Tibial nerve (tissue), 4 donors: ENCODE data around the gene ABHD8. TPM values are rescaled to one million over a fixed set of nuclear protein-coding genes. Genes with fewer than 3 reads are reported as not detected.

Experiments
- DNase-seq, 2 donors: peaks; one replicate each; pipeline ENCODE4 v3.0.0-alpha.2; 2019; ENCODE audit warnings: low spot score in 2 of 2
- H3K27ac ChIP-seq, 4 donors: fragments of 200-600 bp; sonication (generic) in 3 of 4; one replicate each; pipeline ENCODE4 v1.5.1; 2017 to 2019; ENCODE audit warnings: mild to moderate bottlenecking in 1 of 4
- H3K27me3 ChIP-seq, 2 donors: fragments of 200-600 bp; sonication (generic) in 1 of 2; one replicate each; pipeline versions ENCODE4 v1.5.1 to v1.6.0; 2017 to 2019
- H3K36me3 ChIP-seq, 3 donors: fragments of 200-600 bp; sonication (generic); one replicate each; pipeline ENCODE4 v1.5.1; 2018 to 2019
- H3K4me1 ChIP-seq, 4 donors: fragments of 200-600 bp; sonication (generic) in 3 of 4; one replicate each; pipeline ENCODE4 v1.5.1; 2017 to 2019
- H3K4me3 ChIP-seq, 4 donors: fragments of 200-600 bp; sonication (generic) in 3 of 4; one replicate each; pipeline ENCODE4 v1.5.1; 2017 to 2019; ENCODE audit warnings: mild to moderate bottlenecking in 1 of 4, moderate library complexity in 1 of 4
- H3K9me3 ChIP-seq, 4 donors: fragments of 200-600 bp; sonication (generic) in 3 of 4; one replicate each; pipeline ENCODE4 v1.5.1; 2017 to 2019
- EP300 ChIP-seq, 2 donors: sonication (generic); formaldehyde crosslinking; IDR thresholded peaks; one replicate each; pipeline ENCODE4 v1.6.1; 2017; ENCODE audit warnings: antibody characterized with exemption in 2 of 2, mild to moderate bottlenecking in 1 of 2
- POLR2A ChIP-seq, 2 donors: fragments of 450-650 bp; IDR thresholded peaks; one replicate each; pipeline ENCODE4 v1.6.1; 2017; ENCODE audit warnings: antibody characterized with exemption in 2 of 2, mild to moderate bottlenecking in 2 of 2, moderate library complexity in 2 of 2
- WGBS, 2 donors: methylation state at CpG; one replicate each; pipeline ENCODE4 v1.1.5; 2018; 5-methylcytosine and 5-hydroxymethylcytosine counted together
- total RNA-seq, 4 donors: library from RNA; depleted of rRNA; stranded (reverse); fragments of >200 nt; gene quantifications; one replicate each; pipeline ENCODE4 v1.1.0, GENCODE V29; 2016
- TF ChIP-seq, protein P1 (sequence below), 5 experiments: fragments of 200-600 bp in 3 of 5; fragments of 450-650 bp in 2 of 5; sonication (generic) in 3 of 5; IDR thresholded peaks; one replicate each; pipeline ENCODE4 v1.5.1; 2016 to 2019; ENCODE audit warnings: antibody characterized with exemption in 5 of 5, mild to moderate bottlenecking in 3 of 5, moderate library complexity in 2 of 5

ABHD8 gene
- total RNA-seq, 4 donors from 2014 or later: 15.7 to 22.9 (median 19.9) TPM

DNA sequence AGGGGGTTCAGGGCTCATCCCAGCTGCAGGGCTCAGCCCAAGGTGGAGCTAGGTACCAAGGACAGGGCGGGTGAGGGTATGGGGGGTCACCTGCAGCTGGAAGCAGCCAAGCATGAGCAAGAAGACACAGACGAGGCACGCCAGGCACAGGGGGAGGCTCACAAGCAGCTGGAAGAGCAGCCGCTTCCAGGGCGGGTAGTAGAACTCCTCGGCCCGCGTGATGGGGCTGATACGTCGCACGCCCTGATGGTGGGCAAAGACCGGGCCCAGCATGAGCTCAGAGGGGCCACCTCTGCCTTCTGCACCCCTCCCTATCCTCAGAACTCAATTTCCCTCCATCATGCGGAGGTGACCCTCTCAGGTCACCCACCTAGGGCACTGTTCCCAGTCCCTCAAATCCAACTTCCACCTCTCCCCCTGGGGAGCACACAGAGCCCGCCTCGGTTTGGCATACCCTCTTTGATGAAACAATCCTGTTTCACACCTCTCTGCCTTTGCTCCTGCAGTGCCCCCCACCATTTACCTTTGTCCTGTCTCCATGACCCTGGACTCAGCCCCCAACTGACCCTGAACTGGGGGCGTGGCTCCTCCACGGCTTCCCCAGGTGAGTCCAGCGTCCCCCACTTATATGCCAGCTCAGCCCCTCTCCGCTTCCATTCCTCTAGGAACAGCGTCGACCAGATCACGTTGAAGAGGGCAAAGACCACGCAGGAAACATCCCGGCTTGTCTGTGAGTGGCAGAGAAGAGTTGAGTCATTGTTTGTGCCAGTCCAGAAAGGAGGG is 27.2 kb upstream of the ABHD8 start:
- 91 to 93% methylated on average over 24 of the region's 24 CpGs for WGBS, 2 donors
- DNase-seq: no peak
- Histone ChIP-seq H3K9me3 (no peaks in the 10 kb centered on the region), H3K27me3 (no peaks in the 10 kb centered on the region), H3K4me1 (peaks cover 0 to 67% (median 22%) of the 10 kb centered on the region in 4 donors), H3K36me3 (peaks cover 0 to 54% (median 0%) of the 10 kb centered on the region in 3 donors), H3K4me3 (no peak overlapping the region), H3K27ac (no peak overlapping the region)
- TF ChIP-seq, protein P1, sequence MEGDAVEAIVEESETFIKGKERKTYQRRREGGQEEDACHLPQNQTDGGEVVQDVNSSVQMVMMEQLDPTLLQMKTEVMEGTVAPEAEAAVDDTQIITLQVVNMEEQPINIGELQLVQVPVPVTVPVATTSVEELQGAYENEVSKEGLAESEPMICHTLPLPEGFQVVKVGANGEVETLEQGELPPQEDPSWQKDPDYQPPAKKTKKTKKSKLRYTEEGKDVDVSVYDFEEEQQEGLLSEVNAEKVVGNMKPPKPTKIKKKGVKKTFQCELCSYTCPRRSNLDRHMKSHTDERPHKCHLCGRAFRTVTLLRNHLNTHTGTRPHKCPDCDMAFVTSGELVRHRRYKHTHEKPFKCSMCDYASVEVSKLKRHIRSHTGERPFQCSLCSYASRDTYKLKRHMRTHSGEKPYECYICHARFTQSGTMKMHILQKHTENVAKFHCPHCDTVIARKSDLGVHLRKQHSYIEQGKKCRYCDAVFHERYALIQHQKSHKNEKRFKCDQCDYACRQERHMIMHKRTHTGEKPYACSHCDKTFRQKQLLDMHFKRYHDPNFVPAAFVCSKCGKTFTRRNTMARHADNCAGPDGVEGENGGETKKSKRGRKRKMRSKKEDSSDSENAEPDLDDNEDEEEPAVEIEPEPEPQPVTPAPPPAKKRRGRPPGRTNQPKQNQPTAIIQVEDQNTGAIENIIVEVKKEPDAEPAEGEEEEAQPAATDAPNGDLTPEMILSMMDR (IDR thresholded peaks at IDR 0.05): no peak
- no peak for TF ChIP-seq EP300 (IDR thresholded peaks at IDR 0.05)
- no peak for TF ChIP-seq POLR2A (IDR thresholded peaks at IDR 0.05)

DNA sequence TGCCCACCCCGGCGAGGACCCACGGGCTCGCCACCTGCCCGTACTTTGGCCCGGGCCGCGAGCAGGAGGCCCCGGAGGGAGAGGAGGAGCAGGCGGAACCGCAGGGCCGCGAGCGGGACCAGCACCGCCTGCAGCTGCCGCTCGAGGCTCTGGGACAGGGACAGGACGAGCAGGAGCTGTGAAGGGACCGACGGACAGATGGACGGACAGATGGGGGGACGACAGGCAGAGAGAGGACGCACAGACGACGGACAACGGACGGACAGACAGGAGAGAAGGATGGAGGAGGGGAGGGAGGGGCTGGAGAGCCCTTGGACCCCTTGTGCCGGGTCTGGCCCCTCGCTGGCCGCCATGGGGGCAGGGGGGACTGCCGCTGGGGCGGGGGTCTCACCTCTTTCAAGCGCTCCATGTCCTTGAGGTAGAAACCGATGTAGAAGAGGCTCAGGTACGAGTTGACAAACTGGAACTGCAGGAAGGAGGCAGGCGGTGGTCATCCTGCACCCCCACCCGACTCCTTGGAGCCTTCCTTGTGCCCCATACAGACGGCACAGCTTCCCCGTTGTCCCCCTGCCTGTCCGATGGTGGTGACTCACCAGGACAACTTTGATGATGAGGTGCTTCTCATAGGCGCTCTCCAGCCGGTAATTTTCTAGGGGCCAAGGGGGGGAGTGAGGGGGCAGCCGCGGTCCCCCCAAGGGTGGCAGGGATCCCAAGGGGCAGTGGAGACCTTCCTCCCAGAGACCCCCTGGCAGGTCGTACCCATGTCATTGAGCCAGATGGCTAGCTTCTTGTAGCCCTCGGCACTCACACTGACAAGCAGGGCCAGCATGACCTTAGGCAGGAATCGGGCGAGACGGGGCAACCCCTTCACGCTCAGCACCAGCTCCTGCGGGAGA is 26.4 kb upstream of the ABHD8 start:
- Histone ChIP-seq H3K27ac (no peak overlapping the region), H3K4me3 (peak overlapping the region in 1 of 4 donors; percentile 46), H3K4me1 (peaks cover 0 to 66% (median 20%) of the 10 kb centered on the region in 4 donors), H3K9me3 (no peaks in the 10 kb centered on the region), H3K36me3 (peaks cover 0 to 62% (median 0%) of the 10 kb centered on the region in 3 donors), H3K27me3 (no peaks in the 10 kb centered on the region)
- no peak for DNase-seq
- WGBS, 2 donors: 83 to 88% methylated on average over 51 of the region's 51 CpGs
- TF ChIP-seq, protein P1 (IDR thresholded peaks at IDR 0.05): no peak
- TF ChIP-seq POLR2A (IDR thresholded peaks at IDR 0.05) (no peak), EP300 (IDR thresholded peaks at IDR 0.05) (no peak)

DNA sequence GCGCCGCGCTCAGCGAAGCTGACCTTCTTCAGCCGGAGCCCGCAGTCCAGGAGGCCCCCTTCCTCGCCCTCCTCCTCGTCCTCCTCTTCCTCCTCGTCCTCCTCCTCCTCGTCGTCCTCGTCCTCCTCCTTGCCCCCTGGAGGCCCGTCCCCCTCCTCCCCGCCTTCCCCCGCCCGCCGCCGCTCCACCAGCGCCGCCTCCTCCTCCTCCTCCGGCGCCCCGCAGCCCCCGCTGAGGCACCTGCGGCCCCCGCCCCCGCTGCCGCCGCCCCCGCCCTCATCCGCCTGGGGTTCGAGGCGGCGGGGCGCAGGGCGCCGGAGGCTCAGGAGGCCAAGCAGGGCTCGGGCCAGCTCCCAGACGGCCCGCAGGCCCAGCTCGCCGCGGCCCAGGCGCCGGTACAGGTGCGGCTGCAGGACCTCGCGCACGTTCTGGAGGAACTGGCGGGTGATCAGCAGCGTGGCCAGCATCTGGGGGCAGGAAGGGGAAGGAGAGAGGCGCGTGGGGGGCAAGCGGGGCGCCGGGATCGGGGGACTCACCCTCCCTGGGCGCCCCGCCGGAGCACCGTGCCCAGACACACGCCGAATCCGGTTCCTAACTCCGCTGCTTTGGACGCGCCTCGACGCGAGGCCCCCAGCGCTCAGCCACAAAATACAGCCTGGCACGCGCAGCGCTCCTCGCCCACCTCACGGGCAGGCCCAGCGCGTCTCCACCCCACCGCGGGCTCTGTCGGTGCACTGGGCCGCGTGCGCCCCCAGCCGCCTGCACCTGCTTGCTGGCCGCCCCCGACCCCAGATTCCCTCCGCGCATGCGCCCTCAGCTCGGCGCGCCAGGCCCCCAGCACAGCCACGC is 25.5 kb upstream of the ABHD8 start:
- Histone ChIP-seq H3K4me1 (peaks cover 0 to 68% (median 22%) of the 10 kb centered on the region in 4 donors), H3K36me3 (peaks cover 0 to 68% (median 0%) of the 10 kb centered on the region in 3 donors), H3K27ac (peak overlapping the region in 2 of 4 donors; percentile 50 to 77), H3K4me3 (peak overlapping the region in 2 of 4 donors; percentile 35 to 46), H3K9me3 (no peaks in the 10 kb centered on the region), H3K27me3 (no peaks in the 10 kb centered on the region)
- DNase-seq: no peak
- TF ChIP-seq POLR2A (IDR thresholded peaks at IDR 0.05) (no peak), EP300 (IDR thresholded peaks at IDR 0.05) (no peak)
- TF ChIP-seq, protein P1 (IDR thresholded peaks at IDR 0.05): no peak
- WGBS, 2 donors: 55% methylated on average over 68 to 90 of the region's 94 CpGs

DNA sequence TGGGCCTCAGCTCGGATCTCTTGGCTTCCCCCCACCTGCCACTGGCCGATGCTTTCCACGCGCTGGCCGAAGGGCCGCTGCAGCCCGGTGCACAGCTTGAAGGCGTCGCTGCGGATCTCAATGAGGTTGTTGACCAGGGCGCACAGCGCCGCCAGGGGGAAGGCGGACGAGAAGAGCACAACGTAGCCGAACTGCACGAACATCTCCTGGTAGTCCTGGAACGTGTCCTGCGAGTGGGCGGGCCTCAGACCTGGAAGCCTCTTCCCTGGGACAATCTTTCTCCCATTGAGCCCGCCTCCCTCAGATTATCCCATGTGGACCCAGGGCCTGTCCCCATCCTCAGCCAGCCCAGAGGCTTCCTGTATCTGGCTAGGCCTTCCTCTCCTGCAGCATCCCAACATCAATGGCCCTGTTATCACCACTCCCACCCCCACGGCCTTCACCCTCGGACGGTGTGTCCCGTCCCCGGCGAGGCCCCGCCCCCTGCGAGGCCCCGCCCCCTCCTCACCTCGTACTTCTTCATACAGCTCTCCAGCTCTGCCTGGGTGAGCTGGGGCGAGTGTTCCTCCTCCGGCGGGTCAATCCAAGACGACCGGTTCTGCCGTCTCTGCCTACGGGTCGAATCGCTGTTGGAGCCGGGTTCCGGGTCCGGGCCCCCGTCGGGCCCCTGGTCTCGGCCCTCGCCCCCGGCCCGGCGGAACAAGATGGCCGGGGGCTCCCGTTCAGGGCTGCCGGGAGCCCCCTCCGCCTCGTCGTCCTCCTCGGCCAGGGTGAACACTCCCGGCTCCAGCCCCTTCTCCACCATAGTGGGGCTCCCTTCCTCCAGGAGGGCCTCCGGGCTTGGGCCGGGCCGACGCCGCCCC is 24.7 kb upstream of the ABHD8 start:
- Histone ChIP-seq H3K9me3 (no peaks in the 10 kb centered on the region), H3K4me3 (peak overlapping the region in 2 of 4 donors; percentile 35 to 46), H3K27me3 (no peaks in the 10 kb centered on the region), H3K27ac (peak overlapping the region in 3 of 4 donors; percentile 13 to 77 (median 50)), H3K36me3 (peaks cover 0 to 65% (median 0%) of the 10 kb centered on the region in 3 donors), H3K4me1 (peaks cover 0 to 67% (median 19%) of the 10 kb centered on the region in 4 donors)
- no peak for TF ChIP-seq EP300 (IDR thresholded peaks at IDR 0.05)
- no peak for TF ChIP-seq POLR2A (IDR thresholded peaks at IDR 0.05)
- TF ChIP-seq, protein P1 (IDR thresholded peaks at IDR 0.05): no peak
- no peak for DNase-seq
- 42 to 61% methylated on average over 46 to 50 of the region's 64 CpGs for WGBS, 2 donors
